Prostate gland (tissue), 2 donors: ENCODE data around the gene TPD52L2.

Source experiments
- CTCF ChIP-seq, 4 experiments: fragments of 200-600 bp in 2 of 4; fragments of 450-650 bp in 2 of 4; sonication (generic) in 2 of 4; IDR thresholded peaks; 1 replicate in 3 of 4; 2 replicates in 1 of 4; pipeline ENCODE4 v1.5.1; 2016 to 2019; ENCODE audit warnings: antibody characterized with exemption in 4 of 4, mild to moderate bottlenecking in 2 of 4, moderate library complexity in 2 of 4
- POLR2A ChIP-seq: fragments of 450-650 bp; IDR thresholded peaks from one replicate; pipeline ENCODE4 v1.6.1; 2016; ENCODE audit warnings: antibody characterized with exemption, mild to moderate bottlenecking
- POLR2AphosphoS5 ChIP-seq: sonication (generic); formaldehyde crosslinking; IDR thresholded peaks from one replicate; pipeline ENCODE4 v1.6.1; 2017; ENCODE audit warnings: antibody characterized with exemption

DNA sequence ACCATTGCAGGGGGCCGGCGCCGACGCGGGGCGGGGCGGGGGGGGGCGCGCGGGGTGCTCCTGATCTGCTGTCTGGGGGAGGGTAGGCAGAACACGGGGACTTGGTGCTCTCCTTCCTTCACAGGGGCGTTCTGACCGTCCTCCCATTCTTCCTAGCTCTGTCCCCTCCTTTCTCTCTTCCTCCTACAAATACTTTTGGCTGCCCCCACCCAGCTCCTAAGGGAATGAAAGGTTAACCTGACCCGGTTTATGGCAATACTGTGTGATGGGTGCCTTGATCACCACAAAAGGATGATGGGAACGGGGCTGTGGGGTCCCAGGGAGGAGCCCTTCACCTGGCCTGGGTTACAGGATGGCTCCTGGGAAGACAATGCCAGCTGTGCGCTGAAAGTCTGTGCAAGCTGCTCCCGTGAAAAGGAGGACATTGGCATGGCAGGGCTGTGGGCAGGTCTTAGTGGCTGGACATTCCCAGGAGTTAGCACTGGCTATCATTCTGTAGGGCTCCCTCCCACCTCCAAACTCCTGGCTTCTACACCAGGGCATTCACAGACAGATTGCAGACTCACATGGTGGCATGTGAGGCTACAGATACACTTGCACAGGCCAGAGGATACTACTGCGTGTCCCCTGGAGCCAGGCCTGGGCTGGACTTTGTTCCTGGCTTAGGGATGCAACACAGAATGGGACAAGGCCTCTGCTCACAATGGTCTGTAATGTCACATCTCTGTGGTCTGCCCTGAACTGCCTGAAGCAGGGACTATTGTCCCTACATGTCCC, 1.9 kb upstream of the TPD52L2 start:
- TF ChIP-seq CTCF (IDR thresholded peaks at IDR 0.05) (no peak), POLR2AphosphoS5 (no peak), POLR2A (no peak)
